GM19452 (cell line): Measurements from ENCODE around the gene CDH5.
"Not testable (repeated sequence)": the region's sequence is repeated elsewhere in the genome, so short reads cannot be mapped to it uniquely, and the experiment has no call there.

ENCODE experiments used
- ATAC-seq: cut with Tn5 transposase; IDR thresholded peaks from one replicate; pipeline ENCODE4 v1.9.1; 2021; ENCODE audit not compliant: unreplicated experiment

The CDH5 gene

GRCh38 chr16:66366433-66367299 is at the start of gene CDH5:
CDH5 (plus strand) TSS chr16:66366691; CDS start chr16:66379338, 12,647 bp downstream.
- ATAC-seq, result no peak

GRCh38 chr16:66318505-66318904 is 48.0 kb upstream of the CDH5 start:
- ATAC-seq, result no peak

DNA sequence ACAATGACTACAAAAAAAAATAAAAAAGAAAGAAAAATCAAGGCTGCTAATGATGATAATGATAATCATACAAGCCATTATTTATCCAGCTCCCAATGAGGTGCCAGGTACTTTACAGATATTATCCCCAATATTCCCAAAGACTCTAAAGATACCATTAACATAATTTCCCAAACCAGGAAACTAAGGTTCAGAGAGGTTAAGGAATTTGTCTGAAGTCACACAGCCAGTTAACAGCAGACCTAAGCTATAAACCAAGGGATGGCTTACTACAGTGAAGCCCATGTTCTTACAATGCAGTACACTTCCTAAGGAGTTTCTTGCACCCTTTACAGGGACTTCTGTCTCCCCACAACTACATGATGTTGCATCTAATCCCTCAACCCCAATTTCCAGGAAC is 45.7 kb upstream of the CDH5 start:
- ATAC-seq, result no peak

DNA sequence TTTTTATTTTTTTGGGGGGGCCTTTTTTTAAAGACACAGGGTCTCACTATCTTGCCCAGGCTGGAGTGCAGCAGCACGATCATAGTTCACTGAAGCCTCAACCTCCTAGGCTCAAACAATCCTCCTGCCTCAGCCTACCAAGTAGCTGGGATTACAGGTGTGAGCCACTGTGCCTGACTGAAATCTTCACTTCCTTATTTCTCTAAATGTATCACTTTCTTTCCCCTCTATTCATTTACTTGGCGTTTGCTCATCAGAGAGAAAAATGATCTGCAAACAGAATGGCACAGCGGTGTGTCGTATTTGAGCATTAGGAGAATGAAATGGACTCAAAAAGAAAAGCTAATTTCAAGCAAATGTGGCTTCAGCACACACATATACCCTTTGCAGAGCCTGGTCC is 44.3 kb upstream of the CDH5 start:
- ATAC-seq, result peak; percentile 83

GRCh38 chr16:66324815-66325515 is 41.5 kb upstream of the CDH5 start:
- no peak for ATAC-seq

DNA sequence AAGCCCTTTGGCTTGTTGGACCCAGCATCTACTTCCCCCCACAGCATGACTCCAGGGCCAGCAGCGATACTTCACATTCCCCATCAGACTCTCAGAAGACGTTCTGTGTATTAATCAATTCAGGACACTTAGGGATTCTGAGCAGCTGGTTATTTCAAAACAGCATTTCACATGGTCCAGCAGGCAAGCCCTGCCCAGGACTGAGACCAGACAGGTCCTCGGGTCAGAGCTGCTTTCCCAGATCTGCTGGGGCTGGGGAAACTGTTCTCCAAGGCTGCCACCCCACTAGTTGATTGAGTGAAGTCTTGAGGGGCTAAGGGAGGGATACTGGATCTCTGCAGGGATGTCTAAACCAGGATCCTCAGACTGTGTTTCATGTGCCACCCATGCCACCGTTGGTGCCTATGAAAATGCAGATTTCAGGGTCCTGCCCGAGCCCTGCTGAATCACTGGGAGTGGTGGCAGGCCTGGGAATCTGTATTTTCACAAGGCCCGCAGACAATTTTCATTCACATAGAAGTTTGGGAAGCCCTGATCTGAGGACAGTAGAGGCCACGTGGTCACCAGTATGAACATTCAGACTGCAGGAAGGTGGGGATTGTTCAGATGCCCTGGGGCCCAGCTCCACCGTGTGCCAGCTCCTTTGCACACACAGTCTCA is 40.6 kb upstream of the CDH5 start:
- ATAC-seq, result no peak

GRCh38 chr16:66326991-66327513 is 39.4 kb upstream of the CDH5 start:
- ATAC-seq, result no peak

- no peak for ATAC-seq
Measured at GRCh38 chr16:66328282-66328681, 38.2 kb upstream of the CDH5 start.

GRCh38 chr16:66331464-66331863 is 35.0 kb upstream of the CDH5 start:
- ATAC-seq, result not testable (repeated sequence)

DNA sequence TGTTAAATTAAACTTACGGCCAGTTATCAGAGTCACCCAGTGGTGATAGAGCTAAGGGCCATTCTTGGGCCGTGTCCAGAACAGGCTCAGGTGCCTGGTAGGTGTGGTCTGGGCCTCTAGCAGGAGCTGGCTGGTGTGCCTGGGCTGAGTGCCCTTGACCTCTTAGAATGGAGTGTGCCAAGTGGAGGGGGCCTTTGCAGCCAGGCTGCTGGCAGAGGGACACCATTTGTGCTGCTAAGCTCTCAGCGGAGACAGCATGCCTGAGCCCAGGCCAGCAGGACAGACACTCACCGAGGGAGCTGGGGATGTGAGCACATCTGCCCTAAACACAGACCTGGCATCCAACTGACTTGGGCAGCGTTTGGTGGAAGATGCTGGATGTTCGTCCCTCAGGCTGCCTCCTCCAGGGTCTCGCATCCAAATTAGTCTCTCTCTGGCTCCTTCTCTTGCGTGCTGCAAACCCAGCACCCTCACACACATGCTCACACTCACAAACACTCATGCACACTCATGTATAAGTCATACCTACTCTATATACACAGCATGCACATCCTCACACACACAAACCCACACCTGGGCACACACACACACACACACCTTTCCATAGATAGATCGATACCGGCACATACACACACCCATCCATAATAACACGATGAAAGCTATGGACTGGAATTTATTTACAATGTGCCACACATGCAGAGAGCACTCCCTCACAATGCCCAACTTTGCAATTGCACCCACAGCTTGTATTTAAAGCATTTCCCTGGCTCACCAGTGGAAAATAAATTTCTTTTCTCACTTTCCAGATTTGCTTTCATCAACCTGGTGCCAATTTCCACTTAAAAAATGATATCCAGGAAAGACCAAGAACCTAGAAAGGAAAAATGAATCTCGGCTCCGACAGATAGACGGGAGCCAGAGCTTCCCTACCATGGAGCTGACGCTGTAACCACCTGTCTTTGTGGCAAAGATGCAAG is 33.6 kb upstream of the CDH5 start:
- ATAC-seq, result no peak

GRCh38 chr16:66334853-66335574 is 31.5 kb upstream of the CDH5 start:
- no peak for ATAC-seq

- no peak for ATAC-seq
Measured at GRCh38 chr16:66335704-66336329, 30.7 kb upstream of the CDH5 start.

DNA sequence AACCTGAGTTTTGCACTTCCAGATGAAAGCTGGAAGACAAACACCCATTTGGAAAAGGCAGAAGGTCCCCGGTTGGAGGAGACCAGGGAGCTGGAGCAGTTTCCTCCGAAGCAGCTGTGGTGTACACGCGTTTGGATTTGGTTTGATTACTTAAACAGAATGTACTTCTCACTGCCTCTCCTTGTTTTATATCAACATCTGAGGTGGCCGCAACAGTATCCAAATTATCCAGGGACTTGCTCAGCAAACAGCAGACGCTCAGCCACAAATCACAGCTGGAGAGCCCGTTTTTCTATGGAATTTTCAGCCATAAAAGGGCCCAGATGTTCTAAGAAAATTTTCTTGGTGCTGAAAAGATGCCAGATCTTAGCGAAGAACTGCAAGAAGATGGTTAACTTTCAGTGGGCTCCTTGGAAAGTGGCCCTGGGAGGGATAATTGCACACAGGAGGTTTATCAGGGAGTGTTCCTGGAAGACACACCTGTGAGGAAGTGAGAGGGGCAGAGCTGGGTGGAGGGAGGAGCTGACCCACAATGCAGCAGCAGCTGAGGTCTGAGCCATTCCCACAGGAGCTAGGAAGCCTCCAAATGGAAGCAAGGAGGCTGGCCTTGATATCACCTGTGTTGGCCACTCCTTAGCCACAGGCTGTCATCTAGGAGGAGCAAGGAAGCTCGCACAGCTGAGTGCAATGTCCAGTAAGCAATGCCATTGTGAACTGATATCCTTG is 28.9 kb upstream of the CDH5 start:
- no peak for ATAC-seq

DNA sequence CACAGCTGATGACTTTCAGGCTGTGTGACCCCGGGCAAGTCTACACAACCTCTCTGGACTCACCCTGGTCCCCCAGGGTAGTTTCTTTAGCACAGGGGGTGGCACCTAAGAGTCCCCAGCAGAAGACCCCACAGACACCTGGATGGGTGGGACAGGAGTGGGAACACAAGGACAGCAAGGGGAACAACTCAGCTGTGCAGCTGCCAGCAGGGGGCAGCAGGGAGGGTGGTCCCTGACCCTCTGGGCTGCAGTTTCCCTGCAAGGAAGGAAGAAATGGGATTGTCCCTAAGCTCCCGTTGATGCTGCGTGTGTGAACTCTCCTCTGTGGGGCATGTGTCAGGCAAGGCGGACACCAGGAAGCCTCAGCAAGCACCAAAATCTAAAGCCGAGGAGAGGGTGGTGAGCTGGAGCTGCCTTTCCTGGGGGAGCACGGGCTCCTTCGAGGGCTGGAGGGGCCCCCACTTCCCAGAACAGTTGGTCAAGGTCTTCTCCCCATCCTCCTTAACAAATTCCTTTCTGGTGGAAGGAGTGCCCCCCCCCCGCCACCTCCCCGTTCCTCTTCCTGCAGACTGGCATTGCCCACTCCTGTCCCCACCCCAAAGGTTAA is 24.1 kb upstream of the CDH5 start:
- ATAC-seq, result no peak

DNA sequence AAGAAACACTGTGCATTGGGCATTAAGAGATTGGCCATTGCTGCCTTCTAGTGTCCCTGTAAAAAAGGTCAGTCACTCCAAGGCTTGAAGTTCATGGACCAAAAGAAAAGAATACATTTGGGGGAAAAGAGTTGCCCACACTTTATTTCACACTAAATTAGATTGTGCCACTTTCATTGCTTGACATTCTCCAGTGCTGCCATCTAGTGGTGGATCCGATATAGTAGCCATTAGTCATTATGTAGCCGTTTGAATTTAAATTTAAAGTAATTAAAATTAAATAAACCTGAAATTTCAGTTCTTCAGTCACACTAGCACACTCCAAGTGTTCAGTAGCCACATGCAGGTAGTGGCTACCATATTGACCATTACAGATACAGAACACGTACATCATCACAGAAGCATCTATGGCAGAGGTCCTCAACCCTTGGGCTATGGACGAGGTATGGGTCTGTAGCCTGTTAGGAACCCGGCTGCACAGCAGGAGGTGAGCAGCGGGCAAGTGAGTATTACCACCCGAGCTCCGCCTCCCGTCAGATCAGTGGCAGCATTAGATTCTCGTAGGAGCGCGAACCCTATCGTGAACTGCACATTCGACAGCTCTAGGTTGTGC is 21.9 kb upstream of the CDH5 start:
- ATAC-seq, result no peak

DNA sequence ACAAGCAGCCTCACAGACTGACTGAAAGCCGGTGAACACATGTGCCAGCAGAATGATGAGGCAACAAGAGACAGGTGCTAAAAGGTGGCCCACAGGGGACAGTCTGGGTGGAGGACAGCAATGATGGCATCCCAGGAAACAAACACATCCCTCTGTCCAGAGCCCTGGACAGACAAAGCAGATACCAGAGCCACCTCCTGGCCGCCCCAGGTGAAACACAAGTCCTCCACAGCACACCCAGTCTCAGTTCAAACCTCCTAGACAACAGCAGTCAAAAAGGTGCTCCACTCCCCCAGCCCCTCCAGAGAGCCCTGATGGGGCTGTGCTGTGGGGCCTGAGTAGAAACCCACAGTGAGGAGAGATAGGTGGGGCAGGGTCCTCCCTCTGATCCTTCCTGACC is 20.3 kb upstream of the CDH5 start:
- no peak for ATAC-seq

DNA sequence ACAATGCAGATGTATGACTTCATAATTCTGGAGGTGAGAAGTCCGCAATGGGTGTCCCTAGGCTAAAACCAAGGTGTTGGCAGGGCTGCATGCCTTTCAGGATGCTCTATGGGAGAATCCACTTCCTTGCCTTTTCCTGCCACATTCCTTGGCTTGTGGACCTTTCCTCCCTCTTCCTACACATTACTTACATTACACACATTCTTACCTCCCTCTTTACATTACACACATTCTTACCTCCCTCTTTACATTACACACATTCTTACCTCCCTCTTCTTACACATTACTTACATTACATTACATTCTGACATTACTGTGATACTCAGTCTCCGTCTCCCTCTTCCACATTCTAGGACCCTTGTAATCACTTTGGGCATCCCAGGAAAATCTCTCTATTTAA is 14.2 kb upstream of the CDH5 start:
- ATAC-seq, result no peak

- ATAC-seq, result no peak
Measured at GRCh38 chr16:66353055-66353454, 13.4 kb upstream of the CDH5 start.
